HL-60 (cell line): ENCODE results near the gene ESR1.

Source experiments
- GABPA ChIP-seq: IDR thresholded peaks from 2 replicates; pipeline ENCODE4 v1.6.1; 2012; ENCODE audit warnings: low read depth
- POLR2AphosphoS5 ChIP-seq: IDR thresholded peaks from 2 replicates; pipeline ENCODE4 v1.6.1; 2012; ENCODE audit warnings: low read depth
- SPI1 ChIP-seq: IDR thresholded peaks from 2 replicates; pipeline ENCODE4 v1.6.1; 2012; ENCODE audit warnings: low read depth, mild to moderate bottlenecking, borderline replicate concordance
- TF ChIP-seq, protein P1 (sequence below): IDR thresholded peaks from one replicate; pipeline ENCODE4 v1.5.1; 2011; ENCODE audit warnings: low read length, control low read depth, inconsistent platforms; ENCODE audit not compliant: insufficient read depth
- TF ChIP-seq, protein P2 (sequence below): IDR thresholded peaks from 2 replicates; pipeline ENCODE4 v1.6.1; 2012; ENCODE audit warnings: low read depth; ENCODE audit not compliant: insufficient replicate concordance

DNA sequence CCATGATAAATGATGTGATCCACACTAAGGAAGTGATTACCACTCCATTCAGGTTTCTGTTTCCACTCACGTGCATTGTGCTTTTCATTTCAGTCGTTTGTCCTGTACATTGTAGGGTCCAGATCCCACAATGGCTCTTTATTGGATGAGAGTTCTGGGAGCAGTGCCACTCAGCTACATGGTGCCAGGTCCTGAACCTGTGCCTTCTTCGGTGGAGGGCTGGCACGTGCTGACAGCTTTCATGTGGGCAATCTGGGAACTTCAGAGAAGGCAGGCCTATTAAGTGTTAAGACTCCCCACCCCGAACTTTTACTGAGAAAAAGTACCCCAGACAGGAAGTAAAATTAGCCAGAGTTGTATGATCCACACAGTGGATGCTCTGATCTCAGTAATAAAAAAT lies 255.0 kb downstream of the ESR1 start:
- TF ChIP-seq, protein P1, sequence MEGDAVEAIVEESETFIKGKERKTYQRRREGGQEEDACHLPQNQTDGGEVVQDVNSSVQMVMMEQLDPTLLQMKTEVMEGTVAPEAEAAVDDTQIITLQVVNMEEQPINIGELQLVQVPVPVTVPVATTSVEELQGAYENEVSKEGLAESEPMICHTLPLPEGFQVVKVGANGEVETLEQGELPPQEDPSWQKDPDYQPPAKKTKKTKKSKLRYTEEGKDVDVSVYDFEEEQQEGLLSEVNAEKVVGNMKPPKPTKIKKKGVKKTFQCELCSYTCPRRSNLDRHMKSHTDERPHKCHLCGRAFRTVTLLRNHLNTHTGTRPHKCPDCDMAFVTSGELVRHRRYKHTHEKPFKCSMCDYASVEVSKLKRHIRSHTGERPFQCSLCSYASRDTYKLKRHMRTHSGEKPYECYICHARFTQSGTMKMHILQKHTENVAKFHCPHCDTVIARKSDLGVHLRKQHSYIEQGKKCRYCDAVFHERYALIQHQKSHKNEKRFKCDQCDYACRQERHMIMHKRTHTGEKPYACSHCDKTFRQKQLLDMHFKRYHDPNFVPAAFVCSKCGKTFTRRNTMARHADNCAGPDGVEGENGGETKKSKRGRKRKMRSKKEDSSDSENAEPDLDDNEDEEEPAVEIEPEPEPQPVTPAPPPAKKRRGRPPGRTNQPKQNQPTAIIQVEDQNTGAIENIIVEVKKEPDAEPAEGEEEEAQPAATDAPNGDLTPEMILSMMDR = no peak
- TF ChIP-seq POLR2AphosphoS5 = no peak
- TF ChIP-seq, protein P2, sequence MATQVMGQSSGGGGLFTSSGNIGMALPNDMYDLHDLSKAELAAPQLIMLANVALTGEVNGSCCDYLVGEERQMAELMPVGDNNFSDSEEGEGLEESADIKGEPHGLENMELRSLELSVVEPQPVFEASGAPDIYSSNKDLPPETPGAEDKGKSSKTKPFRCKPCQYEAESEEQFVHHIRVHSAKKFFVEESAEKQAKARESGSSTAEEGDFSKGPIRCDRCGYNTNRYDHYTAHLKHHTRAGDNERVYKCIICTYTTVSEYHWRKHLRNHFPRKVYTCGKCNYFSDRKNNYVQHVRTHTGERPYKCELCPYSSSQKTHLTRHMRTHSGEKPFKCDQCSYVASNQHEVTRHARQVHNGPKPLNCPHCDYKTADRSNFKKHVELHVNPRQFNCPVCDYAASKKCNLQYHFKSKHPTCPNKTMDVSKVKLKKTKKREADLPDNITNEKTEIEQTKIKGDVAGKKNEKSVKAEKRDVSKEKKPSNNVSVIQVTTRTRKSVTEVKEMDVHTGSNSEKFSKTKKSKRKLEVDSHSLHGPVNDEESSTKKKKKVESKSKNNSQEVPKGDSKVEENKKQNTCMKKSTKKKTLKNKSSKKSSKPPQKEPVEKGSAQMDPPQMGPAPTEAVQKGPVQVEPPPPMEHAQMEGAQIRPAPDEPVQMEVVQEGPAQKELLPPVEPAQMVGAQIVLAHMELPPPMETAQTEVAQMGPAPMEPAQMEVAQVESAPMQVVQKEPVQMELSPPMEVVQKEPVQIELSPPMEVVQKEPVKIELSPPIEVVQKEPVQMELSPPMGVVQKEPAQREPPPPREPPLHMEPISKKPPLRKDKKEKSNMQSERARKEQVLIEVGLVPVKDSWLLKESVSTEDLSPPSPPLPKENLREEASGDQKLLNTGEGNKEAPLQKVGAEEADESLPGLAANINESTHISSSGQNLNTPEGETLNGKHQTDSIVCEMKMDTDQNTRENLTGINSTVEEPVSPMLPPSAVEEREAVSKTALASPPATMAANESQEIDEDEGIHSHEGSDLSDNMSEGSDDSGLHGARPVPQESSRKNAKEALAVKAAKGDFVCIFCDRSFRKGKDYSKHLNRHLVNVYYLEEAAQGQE = no peak
- TF ChIP-seq GABPA = no peak
- TF ChIP-seq SPI1 = no peak
